ENCODE measurements around the gene OR51V1.

DNA sequence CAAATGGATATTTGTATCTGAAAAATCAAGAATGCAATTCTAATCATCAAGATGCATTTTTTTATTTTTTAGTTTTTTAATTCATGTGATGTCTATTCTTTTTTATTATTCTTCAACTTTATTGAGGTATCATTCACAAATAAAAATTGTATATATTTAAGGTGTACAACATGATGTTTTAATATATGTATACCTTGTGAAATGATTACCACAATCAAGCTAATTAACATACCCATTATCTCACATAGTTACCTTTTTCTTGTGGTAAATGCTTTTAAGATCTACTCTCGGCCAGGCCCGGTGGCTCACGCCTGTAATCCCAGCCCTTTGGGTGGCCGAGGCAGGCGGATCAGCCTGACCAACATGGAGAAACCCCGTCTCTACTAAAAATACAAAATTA lies 22.7 kb upstream of the OR51V1 start:
- TF ChIP-seq CTCF (IDR thresholded peaks at IDR 0.05) = no peak
- no peak for TF ChIP-seq ZFX (IDR thresholded peaks at IDR 0.05; ENCODE audit: borderline replicate concordance)
